Upper lobe of left lung (tissue), 6 donors: ENCODE data around the gene ZNFX1. TPM values are rescaled to one million over a fixed set of nuclear protein-coding genes. Genes with fewer than 3 reads are reported as not detected.
"Not testable (repeated sequence)": the region's sequence is repeated elsewhere in the genome, so short reads cannot be mapped to it uniquely, and the experiment has no call there.

Experiments used
- ATAC-seq, 2 donors: fragments of 200-7000 bp; cut with Tn5 transposase; one replicate each; pipeline ENCODE4 v1.9.1; 2022; ENCODE audit warnings: mild to moderate bottlenecking in 2 of 2, moderate library complexity in 2 of 2; ENCODE audit not compliant: low FRiP score in 2 of 2
- DNase-seq, 2 donors: peaks; one replicate each; pipeline ENCODE4 v3.0.0-alpha.2; 2019 to 2020
- H3K27ac ChIP-seq, 4 donors: fragments of 200-600 bp; sonication (generic); one replicate each; pipeline ENCODE4 v1.5.1; 2016 to 2019
- H3K27me3 ChIP-seq, 4 donors: fragments of 200-600 bp; sonication (generic); one replicate each; pipeline ENCODE4 v1.5.1; 2017 to 2019
- H3K36me3 ChIP-seq, 4 donors: fragments of 200-600 bp; sonication (generic); one replicate each; pipeline ENCODE4 v1.5.1; 2016 to 2019
- H3K4me1 ChIP-seq, 4 donors: fragments of 200-600 bp; sonication (generic); one replicate each; pipeline ENCODE4 v1.5.1; 2018 to 2019
- H3K4me3 ChIP-seq, 4 donors: fragments of 200-600 bp; sonication (generic); one replicate each; pipeline ENCODE4 v1.5.1; 2017 to 2019; ENCODE audit warnings: mild to moderate bottlenecking in 2 of 4, moderate library complexity in 1 of 4
- H3K9me3 ChIP-seq, 4 donors: fragments of 200-600 bp; sonication (generic); one replicate each; pipeline ENCODE4 v1.5.1; 2018 to 2019
- EP300 ChIP-seq, 4 donors: sonication (generic); formaldehyde crosslinking; IDR thresholded peaks; one replicate each; pipeline ENCODE4 v1.5.1; 2017; ENCODE audit warnings: antibody characterized with exemption in 4 of 4, control low read depth in 2 of 4
- POLR2A ChIP-seq, 4 donors: fragments of 450-650 bp; IDR thresholded peaks; one replicate each; pipeline ENCODE4 v1.5.1; 2016 to 2017; ENCODE audit warnings: antibody characterized with exemption in 4 of 4, mild to moderate bottlenecking in 2 of 4
- POLR2AphosphoS5 ChIP-seq, 2 donors: sonication (generic); formaldehyde crosslinking; IDR thresholded peaks; one replicate each; pipeline ENCODE4 v1.5.1; 2017; ENCODE audit warnings: antibody characterized with exemption in 2 of 2
- WGBS, 2 donors: methylation state at CpG; one replicate each; pipeline ENCODE4 v1.1.5; 2017 to 2018; 5-methylcytosine and 5-hydroxymethylcytosine counted together
- total RNA-seq, 6 donors: library from RNA; depleted of rRNA in 4 of 6; stranded (reverse); fragments of >200 nt in 4 of 6; gene quantifications; one replicate each; pipeline versions ENCODE4 v1.1.0 to v1.2.1, GENCODE V29; 2016 to 2021
- TF ChIP-seq, protein P1 (sequence below), 6 experiments: fragments of 450-650 bp in 4 of 6; fragments of 200-600 bp in 2 of 6; sonication (generic) in 2 of 6; IDR thresholded peaks; one replicate each; pipeline ENCODE4 v1.5.1; 2016 to 2019; ENCODE audit warnings: antibody characterized with exemption in 6 of 6
- donor health status: DM: no; HTN: no; CAD: no; lungs with moderate emphysema.
- donor health status: DM: no; HTN: yes; CAD: no; lungs with severe emphysema.

Gene ZNFX1
- total RNA-seq, 6 donors from 2014 or later = 39.3 to 64.6 (median 42.4) TPM

- Histone ChIP-seq H3K4me3 (peak overlapping the region; percentile 61 to 85 (median 81)), H3K9me3 (no peaks in the 10 kb centered on the region), H3K27me3 (no peaks in the 10 kb centered on the region), H3K4me1 (peaks cover 11 to 28% (median 20%) of the 10 kb centered on the region in 4 donors), H3K27ac (peak overlapping the region; percentile 87 to 94 (median 90)), H3K36me3 (peaks cover 23 to 40% (median 33%) of the 10 kb centered on the region in 4 donors)
- TF ChIP-seq, protein P1, sequence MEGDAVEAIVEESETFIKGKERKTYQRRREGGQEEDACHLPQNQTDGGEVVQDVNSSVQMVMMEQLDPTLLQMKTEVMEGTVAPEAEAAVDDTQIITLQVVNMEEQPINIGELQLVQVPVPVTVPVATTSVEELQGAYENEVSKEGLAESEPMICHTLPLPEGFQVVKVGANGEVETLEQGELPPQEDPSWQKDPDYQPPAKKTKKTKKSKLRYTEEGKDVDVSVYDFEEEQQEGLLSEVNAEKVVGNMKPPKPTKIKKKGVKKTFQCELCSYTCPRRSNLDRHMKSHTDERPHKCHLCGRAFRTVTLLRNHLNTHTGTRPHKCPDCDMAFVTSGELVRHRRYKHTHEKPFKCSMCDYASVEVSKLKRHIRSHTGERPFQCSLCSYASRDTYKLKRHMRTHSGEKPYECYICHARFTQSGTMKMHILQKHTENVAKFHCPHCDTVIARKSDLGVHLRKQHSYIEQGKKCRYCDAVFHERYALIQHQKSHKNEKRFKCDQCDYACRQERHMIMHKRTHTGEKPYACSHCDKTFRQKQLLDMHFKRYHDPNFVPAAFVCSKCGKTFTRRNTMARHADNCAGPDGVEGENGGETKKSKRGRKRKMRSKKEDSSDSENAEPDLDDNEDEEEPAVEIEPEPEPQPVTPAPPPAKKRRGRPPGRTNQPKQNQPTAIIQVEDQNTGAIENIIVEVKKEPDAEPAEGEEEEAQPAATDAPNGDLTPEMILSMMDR (IDR thresholded peaks at IDR 0.05) = no peak
- TF ChIP-seq POLR2A (IDR thresholded peaks at IDR 0.05) (no peak), EP300 (IDR thresholded peaks at IDR 0.05) (no peak), POLR2AphosphoS5 (IDR thresholded peaks at IDR 0.05) (no peak)
- peak in 1 of 2 donors; percentile 71 for DNase-seq
- WGBS, 2 donors = 64 to 70% methylated on average over 20 to 27 of the region's 28 CpGs
- ATAC-seq = no peak
These were observed 57.7 kb downstream of the ZNFX1 start for GRCh38 chr20:49219924-49220831.

DNA sequence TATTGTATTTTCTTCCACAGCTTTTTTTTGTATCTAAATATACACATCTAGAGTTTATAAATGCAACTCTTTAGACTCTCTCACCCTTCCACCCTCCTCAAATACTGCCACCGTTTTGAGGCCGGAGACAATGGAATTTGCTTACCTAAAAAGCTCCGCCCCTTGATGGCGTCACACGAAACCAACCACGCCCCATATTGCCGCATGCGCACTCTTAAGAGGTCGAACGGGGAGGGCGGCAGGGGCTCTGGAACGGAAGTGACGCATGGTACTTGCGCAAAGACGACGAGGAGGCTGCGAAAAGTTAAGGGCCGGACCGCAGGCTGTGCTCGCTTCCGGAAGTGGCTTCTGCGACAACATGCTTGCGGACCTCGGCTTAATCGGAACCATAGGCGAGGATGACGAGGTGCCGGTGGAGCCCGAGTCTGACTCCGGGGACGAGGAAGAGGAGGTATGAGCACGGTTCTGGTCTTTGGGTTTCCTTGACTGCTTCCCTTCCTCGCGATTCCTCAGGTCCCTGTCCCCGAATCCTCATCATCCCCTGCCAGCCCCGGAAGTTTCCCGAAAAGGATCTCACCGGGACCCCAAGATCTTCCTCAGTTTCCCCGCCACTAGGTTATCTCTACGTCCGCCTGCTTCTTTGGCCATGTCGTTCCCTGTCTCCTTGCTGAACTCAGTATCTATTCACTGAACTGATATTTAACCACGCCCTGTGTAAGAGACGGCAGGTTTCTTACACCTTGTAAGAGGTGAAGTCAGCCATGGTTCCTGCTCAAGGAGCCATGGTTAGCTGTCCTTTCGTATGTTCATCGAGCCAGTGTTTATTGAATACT is 58.5 kb downstream of the ZNFX1 start, which contains the start of gene DDX27:
DDX27 (plus strand) TSS at position 326 of the 833 bp plus-strand sequence; CDS start at position 359, 33 bp downstream.
- ATAC-seq = peak; percentile 94 to 98
- H3K27ac ChIP-seq = peak within 1 kb of the TSS; percentile 87 to 94 (median 90)
- H3K9me3 ChIP-seq = no peaks in the 10 kb centered on the region
- TF ChIP-seq POLR2AphosphoS5 (IDR thresholded peaks at IDR 0.05) = peak; percentile 96
- TF ChIP-seq EP300 (IDR thresholded peaks at IDR 0.05) = peak in 3 of 4 donors; percentile 16 to 90 (median 33)
- peak in 3 of 4 donors; percentile 63 to 91 (median 64) for TF ChIP-seq POLR2A (IDR thresholded peaks at IDR 0.05)
- TF ChIP-seq, protein P1 (IDR thresholded peaks at IDR 0.05) = no peak
- peaks cover 17 to 31% (median 24%) of the 10 kb centered on the region in 4 donors for H3K36me3 ChIP-seq
- peak; percentile 86 to 98 for DNase-seq
- WGBS, 2 donors = 0 to 2% methylated on average over 30 to 46 of the region's 46 CpGs
- no peaks in the 10 kb centered on the region for H3K27me3 ChIP-seq
- H3K4me1 ChIP-seq = peaks cover 11 to 28% (median 20%) of the 10 kb centered on the region in 4 donors
- H3K4me3 ChIP-seq = peak within 1 kb of the TSS; percentile 61 to 85 (median 81)

- Histone ChIP-seq H3K36me3 (peaks cover 11 to 25% (median 18%) of the 10 kb centered on the region in 4 donors), H3K27ac (peak overlapping the region; percentile 87 to 94 (median 90)), H3K4me3 (peak overlapping the region in 3 of 4 donors; percentile 79 to 85 (median 83)), H3K4me1 (peaks cover 11 to 28% (median 20%) of the 10 kb centered on the region in 4 donors)
- DNase-seq = peak; percentile 24 to 70
- WGBS, 2 donors = 56 to 58% methylated on average over 13 of the region's 13 CpGs
- peak in 1 of 2 donors; percentile 1 for ATAC-seq
- not testable (repeated sequence) for H3K27me3 ChIP-seq, H3K9me3 ChIP-seq
These were observed 59.1 kb downstream of the ZNFX1 start for GRCh38 chr20:49218739-49219090.

GRCh38 chr20:49216991-49217578 is 60.8 kb downstream of the ZNFX1 start:
- Histone ChIP-seq H3K36me3 (peaks cover 0 to 9% (median 4%) of the 10 kb centered on the region in 4 donors), H3K27me3 (no peaks in the 10 kb centered on the region), H3K9me3 (no peaks in the 10 kb centered on the region), H3K4me3 (peak overlapping the region in 2 of 4 donors; percentile 11 to 21), H3K4me1 (peaks cover 11 to 28% (median 20%) of the 10 kb centered on the region in 4 donors), H3K27ac (peak overlapping the region in 1 of 4 donors; percentile 4)
- DNase-seq = peak in 1 of 2 donors; percentile 93
- TF ChIP-seq POLR2A (IDR thresholded peaks at IDR 0.05) (peak in 1 of 4 donors; percentile 17), POLR2AphosphoS5 (IDR thresholded peaks at IDR 0.05) (peak in 1 of 2 donors; percentile 27), EP300 (IDR thresholded peaks at IDR 0.05) (no peak)
- TF ChIP-seq, protein P1 (IDR thresholded peaks at IDR 0.05) = peak; percentile 72 to 90 (median 84)
- ATAC-seq = peak; percentile 81 to 89
- WGBS, 2 donors = 17 to 18% methylated on average over 11 of the region's 11 CpGs
